GM18499 (cell line): Measurements from ENCODE around the gene SERPINI2.
"Not testable (repeated sequence)": the region's sequence is repeated elsewhere in the genome, so short reads cannot be mapped to it uniquely, and the experiment has no call there.

ENCODE experiments used
- ATAC-seq: cut with Tn5 transposase; IDR thresholded peaks from one replicate; pipeline ENCODE4 v1.9.1; 2021; ENCODE audit warnings: moderate number of reproducible peaks; ENCODE audit not compliant: insufficient read depth, unreplicated experiment

SERPINI2 gene

DNA sequence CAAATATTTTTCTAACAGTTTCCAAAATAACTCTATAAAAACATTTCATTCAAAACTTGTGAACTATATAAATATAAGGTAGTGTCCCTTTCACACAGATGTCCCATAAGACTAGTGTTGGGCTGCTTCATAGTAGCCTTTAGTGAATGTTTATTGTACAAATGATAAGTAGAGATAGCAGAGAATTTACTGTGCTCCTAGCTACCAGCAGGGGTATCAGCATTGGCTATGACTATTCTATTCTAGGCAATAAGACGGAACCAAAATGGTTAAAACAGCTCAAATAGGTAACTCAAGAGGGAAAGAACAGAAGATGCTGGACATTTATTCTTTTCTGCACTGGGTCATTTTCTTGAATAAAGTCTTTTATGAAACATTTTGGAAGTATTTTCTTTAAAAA, 22.6 kb downstream of the SERPINI2 start:
- ATAC-seq: no peak

DNA sequence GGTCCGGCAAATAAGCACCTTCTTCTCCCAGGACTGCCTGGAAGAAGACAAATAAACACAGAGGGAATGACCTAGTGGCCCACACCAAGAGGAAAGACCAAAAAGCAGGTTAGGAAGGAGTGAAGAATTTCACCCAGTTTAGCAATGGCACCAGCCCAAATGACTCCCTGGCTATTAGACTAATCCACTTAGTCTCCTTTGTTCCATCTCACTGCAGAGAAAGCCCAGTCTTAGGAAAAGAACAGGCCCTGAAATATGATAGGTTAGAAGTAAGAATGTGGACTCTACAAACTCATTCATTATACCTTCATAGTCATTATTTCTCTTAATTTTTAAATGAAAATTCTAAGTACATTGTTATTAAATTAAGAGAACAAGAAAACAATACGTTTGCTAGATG, 23.2 kb downstream of the SERPINI2 start:
- no peak for ATAC-seq

DNA sequence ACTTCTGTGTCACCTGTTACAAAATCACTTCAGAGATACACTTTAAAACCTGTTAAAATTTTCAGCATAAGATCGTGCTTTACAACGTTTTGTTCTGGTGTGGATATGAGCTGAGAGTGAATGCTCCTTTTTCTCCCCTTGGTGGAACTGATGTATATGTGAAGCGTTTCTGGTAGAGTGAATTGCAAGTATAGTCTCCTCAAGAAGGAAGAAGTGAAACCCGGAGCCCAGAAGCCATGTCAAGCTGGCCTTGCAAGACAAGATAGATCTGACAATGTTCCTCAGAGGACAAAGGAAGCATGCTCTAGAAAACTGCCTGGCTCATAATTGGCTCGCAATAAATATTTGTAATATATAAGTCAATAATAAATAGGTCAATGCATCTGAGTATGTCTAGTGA, 23.6 kb downstream of the SERPINI2 start:
- ATAC-seq: no peak

DNA sequence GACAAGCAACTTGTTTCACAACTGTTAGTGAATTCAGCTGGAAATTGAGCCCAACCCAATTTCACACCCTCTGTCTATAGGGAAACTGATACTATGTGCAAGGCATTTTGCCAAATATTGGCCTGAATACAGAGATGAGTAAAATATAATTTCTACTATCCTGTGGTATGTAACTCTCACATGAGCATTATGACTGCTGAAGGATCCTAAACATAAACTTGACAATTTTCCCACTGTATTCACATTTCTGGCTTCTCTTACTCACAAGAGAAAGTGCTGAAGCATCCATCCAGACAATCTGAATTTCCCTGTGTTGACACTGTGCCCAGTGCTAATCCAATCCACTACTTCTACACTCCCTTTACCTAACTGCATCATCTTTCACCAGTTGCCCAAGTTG, 28.4 kb downstream of the SERPINI2 start:
- no peak for ATAC-seq

DNA sequence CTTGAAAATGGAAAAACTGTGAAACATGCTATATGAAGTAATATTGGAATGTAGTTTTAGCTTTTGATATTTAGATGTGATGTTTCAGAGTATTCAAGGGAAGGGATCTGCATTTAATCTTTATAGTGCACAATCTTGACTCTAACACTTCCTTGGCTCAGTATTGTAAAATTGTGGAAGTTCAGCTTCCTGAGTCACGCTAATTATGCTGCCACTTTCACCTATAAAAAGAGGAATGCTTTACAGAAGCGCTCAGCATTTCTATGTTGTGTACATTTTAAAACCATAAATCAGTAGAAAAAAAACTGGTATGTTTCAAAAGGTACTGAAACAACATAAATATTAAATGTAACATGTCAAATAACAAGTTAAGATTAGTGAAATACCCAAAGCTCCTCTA, 32.6 kb downstream of the SERPINI2 start:
- no peak for ATAC-seq

DNA sequence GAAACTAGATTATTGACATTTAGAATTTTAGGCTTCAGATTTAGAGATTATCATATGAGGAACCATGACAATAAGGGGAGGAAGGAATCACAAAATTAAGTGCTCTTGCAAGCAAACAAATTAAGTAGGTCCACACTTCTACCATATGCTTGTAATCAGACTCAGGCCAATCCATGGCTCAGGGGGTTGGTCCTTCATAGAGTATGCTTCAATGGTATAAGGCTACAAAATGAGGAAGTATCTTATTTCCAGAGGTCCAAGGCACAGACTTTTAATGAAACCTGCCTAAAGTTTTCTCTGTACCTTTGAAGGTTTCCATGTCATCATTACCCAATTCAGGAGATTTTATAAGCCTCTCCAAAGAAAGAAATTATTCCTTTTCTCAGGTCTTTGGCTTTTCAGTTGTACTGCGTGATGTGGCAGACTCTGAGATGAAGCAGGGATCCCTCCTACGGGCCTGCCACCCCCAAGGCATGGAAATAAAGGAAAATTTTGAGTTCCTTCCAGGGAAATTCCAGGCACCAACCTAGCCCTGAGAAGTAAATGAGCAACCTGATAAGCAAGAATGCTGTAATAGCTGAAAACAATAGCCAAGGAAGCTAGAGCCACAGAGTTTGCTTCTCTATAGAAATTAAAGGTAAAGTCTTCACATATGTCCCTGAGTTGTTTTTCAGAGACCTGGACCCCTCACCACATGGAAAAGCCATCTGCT, 36.3 kb downstream of the SERPINI2 start:
- ATAC-seq: no peak

DNA sequence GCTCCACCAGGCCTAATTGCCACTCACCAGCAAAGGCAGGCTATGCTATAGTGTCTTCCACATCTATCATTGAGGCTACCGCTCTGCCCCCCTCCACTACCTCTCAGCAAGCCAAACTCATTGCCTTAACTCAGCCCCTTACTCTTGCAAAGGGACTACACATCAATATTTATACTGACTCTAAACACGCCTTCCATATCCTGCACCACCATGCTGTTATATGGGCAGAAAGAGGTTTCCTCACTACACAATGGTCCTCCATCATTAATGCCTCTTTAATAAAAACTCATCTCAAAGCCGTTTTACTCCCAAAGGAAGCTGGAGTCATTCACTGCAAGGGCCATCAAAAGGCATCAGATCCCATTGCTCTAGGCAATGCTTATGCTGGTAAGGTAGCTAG, 46.9 kb downstream of the SERPINI2 start:
- not testable (repeated sequence) for ATAC-seq

DNA sequence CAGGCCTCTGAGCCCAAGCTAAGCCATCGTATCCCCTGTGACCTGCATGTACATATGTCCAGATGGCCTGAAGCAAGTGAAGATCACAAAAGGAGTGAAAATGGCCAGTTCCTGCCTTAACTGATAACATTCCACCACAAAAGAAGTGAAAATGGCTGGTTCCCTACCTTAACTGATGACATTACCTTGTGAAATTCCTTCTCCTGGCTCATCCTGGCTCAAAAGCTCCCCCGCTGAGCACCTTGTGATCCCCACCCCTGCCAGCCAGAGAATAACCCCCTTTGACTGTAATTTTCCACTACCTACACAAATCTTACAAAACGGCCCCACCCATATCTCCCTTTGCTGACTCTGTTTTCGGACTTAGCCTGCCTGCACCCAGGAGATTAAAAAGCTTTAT, 51.4 kb downstream of the SERPINI2 start:
- not testable (repeated sequence) for ATAC-seq

DNA sequence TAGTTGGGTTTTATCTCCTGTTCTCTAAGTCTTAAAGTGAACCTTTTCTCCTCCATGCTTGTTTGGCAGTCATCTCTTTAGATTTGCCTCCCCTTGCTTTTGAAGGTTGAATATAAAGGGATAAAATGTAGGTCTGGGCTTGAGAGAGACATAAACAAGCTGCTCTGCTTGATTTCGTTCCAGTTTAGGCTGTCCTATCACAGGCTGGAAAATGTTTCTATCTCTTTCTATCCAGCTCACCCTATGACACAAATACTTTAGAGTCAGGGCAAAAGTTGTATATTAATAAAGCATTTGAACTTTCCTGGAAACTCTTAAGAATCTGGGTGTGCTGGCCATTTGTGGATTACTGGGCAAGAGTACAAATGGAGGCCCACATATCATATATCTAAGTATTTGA, 64.2 kb downstream of the SERPINI2 start:
- no peak for ATAC-seq

DNA sequence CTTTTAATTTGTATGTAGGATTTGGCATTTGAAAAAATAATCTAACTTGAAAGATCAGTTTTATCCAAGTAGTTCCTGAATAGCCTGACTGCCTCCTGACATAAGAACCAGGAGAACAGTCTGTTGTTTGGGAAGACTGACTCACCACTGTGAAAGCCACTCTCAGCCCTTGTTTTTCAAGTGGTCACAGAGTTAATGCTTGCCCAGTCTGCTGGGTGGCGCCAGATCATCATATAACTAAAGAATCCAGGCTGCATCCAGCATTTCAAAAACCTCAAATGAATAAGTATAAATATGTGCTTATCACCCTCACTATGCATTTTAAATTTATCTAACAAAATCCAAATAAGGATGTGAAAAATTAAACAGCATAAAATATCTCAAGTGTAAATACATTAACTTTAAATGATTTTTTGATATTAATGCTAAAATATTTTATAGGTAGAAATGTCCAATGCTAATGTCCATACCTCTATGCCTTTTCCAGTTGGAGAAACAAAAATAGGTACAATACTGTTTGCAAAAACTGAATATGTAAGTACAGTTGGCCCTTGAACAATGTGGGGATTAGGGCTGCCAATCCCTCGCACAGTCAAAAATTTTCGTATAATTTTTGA, 66.9 kb downstream of the SERPINI2 start:
- no peak for ATAC-seq

DNA sequence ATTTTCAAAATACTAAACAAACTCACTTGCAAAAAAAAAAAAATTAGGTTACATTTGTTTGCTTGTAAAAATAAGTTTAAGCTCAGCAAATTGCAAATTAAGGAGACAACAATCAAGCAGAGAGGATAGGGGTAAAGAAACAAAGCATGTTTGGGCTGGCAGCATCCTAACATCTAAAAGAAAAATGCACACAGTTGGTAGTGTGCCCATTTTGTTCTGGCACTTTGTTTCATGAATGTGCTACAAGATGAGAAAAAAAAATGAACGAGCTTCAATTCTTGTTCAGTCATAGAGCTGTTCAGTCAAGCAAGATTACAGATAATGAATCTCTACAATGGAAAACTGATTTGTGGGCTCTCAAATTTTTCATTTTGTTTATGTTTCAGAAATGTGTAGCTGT, 76.0 kb downstream of the SERPINI2 start:
- no peak for ATAC-seq

DNA sequence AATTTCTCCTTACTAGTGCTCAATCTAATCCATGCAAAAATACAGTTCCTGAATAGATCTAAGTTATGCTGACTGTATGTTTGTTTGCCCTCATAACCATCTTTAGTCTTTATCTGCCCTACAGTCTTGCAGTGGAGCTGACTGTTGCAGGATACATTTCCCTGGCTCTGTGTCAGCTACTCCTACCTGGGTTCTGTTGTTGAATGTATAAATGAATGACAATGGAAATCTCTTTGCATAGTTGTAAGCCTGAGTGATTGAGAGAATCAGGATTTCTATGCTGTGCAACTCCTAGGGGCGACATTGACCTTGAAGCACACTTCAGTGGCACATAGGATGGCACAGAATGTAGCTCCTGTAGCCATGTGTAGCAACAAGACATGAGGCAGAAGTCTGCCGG, 77.8 kb downstream of the SERPINI2 start:
- no peak for ATAC-seq

DNA sequence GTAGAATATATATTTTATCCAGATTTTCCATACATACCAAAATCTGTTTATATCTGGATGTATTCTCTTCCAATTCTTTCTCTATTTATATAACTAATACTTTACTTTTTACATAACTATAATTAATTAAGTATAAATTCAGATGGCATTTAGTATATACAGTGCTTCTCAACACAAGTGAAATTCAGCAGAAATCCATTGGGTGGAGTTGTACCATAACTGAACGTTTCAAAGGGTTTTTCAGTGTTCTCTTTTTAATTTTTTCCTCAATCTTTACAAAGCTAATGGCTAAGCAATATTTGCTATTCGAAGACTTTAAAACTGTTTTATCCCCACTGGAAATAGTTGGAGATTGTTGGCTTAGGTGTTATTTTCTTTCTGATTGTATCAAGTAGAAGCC, 79.8 kb downstream of the SERPINI2 start:
- ATAC-seq: no peak
